A549 (cell line): ENCODE measurements around the gene TMEM151A. TPM values are rescaled to one million over a fixed set of nuclear protein-coding genes. Genes with fewer than 3 reads are reported as not detected.

Source experiments
- ATAC-seq, 2 experiments: fragments of 200-7000 bp in 1 of 2; fragments of >200 bp in 1 of 2; cut with Nextera tagmentation in 1 of 2; cut with Tn5 transposase in 1 of 2; 3 replicates each; pipeline versions ENCODE4 v1.8.0 to v1.9.1; 2018 to 2020; ENCODE audit warnings: mild to moderate bottlenecking in 1 of 2, moderate library complexity in 1 of 2
- CTCF ChIA-PET: fragments of 300-600 bp; sonication (Branson Sonifier 250); formaldehyde crosslinking; extraction: SDS; loops from one replicate; lab custom pipeline; 2021; ENCODE audit warnings: antibody characterized with exemption, inconsistent platforms; lab: Yijun Ruan, JAX
- POLR2A ChIA-PET: fragments of 350-600 bp; formaldehyde crosslinking; extraction: SDS; loops from one replicate; lab custom pipeline; 2021; ENCODE audit warnings: antibody characterized with exemption, inconsistent platforms; lab: Yijun Ruan, JAX
- DNase-seq, 2 experiments: peaks; one replicate each; pipeline versions ENCODE4 v3.0.0 to v3.0.0-alpha.2; 2011 to 2016; ENCODE audit warnings: low read depth in 1 of 2, low spot score in 1 of 2
- FAIRE-seq: peaks from 2 replicates; lab custom pipeline; 2011; peaks lifted over from hg19 to GRCh38; lab: Jason Lieb, UNC
- H3K27ac ChIP-seq, 2 experiments: fragments of >200 bp; sonication (Bioruptor Twin); formaldehyde crosslinking; 3 replicates each; pipeline ENCODE4 v1.5.1; 2016 to 2017
- H3K4me1 ChIP-seq: fragments of >200 bp; sonication (Bioruptor Twin); formaldehyde crosslinking; 3 replicates; pipeline ENCODE4 v1.6.1; 2016
- H3K4me2 ChIP-seq: fragments of >200 bp; sonication (Bioruptor Twin); formaldehyde crosslinking; 3 replicates; pipeline ENCODE4 v1.6.1; 2016
- H3K4me3 ChIP-seq: fragments of >200 bp; sonication (Bioruptor Twin); formaldehyde crosslinking; 3 replicates; pipeline ENCODE4 v1.5.1; 2016
- H3K9me3 ChIP-seq: fragments of >200 bp; sonication (Bioruptor Twin); formaldehyde crosslinking; 3 replicates; pipeline ENCODE4 v1.6.1; 2016
- CBX2 ChIP-seq: fragments of 200-600 bp; sonication (generic); IDR thresholded peaks from 2 replicates; pipeline ENCODE4 v1.6.1; 2016; ENCODE audit warnings: low read depth, mild to moderate bottlenecking, borderline replicate concordance
- CEBPB ChIP-seq, 2 experiments: fragments of >200 bp in 1 of 2; sonication (Bioruptor Twin) in 1 of 2; formaldehyde crosslinking in 1 of 2; IDR thresholded peaks; 2 replicates each; pipeline ENCODE4 v1.6.1; 2012 to 2016
- CHD2 ChIP-seq: fragments of 150-350 bp; IDR thresholded peaks from 2 replicates; pipeline ENCODE4 v1.6.1; 2014; ENCODE audit warnings: low read length; ENCODE audit not compliant: partially characterized antibody
- CHD4 ChIP-seq: fragments of 200-600 bp; sonication (generic); IDR thresholded peaks from 2 replicates; pipeline ENCODE4 v1.6.1; 2016; ENCODE audit warnings: antibody characterized with exemption, mild to moderate bottlenecking, borderline replicate concordance
- EHMT2 ChIP-seq: fragments of 200-600 bp; sonication (generic); IDR thresholded peaks from 2 replicates; pipeline ENCODE4 v1.6.1; 2016; ENCODE audit warnings: antibody characterized with exemption, low read depth, mild to moderate bottlenecking, moderate library complexity
- EP300 ChIP-seq, 2 experiments: fragments of >200 bp; sonication (Bioruptor Twin); formaldehyde crosslinking; IDR thresholded peaks; 2 replicates in 1 of 2; 3 replicates in 1 of 2; pipeline ENCODE4 v1.6.1; 2016 to 2017
- ESRRA ChIP-seq: fragments of 150-350 bp; IDR thresholded peaks from 2 replicates; pipeline ENCODE4 v1.6.1; 2014; ENCODE audit warnings: mild to moderate bottlenecking, low read length, borderline replicate concordance
- FOSL2 ChIP-seq, 2 experiments: fragments of 450-650 bp in 1 of 2; fragments of >200 bp in 1 of 2; sonication (Bioruptor Twin) in 1 of 2; formaldehyde crosslinking; IDR thresholded peaks; 2 replicates each; pipeline versions ENCODE4 v1.5.0 to v1.6.1; 2016 to 2020; ENCODE audit warnings: mild to moderate bottlenecking in 1 of 2, moderate library complexity in 1 of 2
- FOXS1 ChIP-seq: fragments of 250-450 bp; sonication (Bioruptor Pico); IDR thresholded peaks from 2 replicates; pipeline ENCODE4 v1.5.0; 2020; ENCODE audit warnings: mild to moderate bottlenecking, moderate library complexity
- HOXA7 ChIP-seq: fragments of 250-450 bp; sonication (Bioruptor Pico); IDR thresholded peaks from 2 replicates; pipeline ENCODE4 v1.5.0; 2020; ENCODE audit warnings: mild to moderate bottlenecking, moderate library complexity
- JUN ChIP-seq, 2 experiments: fragments of >200 bp; sonication (Bioruptor Twin); formaldehyde crosslinking; IDR thresholded peaks; 2 replicates in 1 of 2; 3 replicates in 1 of 2; pipeline ENCODE4 v1.6.1; 2016 to 2017
- KDM1A ChIP-seq: fragments of 200-600 bp; sonication (generic); IDR thresholded peaks from 2 replicates; pipeline ENCODE4 v1.6.1; 2016; ENCODE audit warnings: low read depth, mild to moderate bottlenecking
- MAZ ChIP-seq: fragments of 150-350 bp; IDR thresholded peaks from 2 replicates; pipeline ENCODE4 v1.6.1; 2014; ENCODE audit warnings: antibody characterized with exemption, low read depth, low read length, borderline replicate concordance
- NFE2L2 ChIP-seq: fragments of 150-350 bp; conservative IDR thresholded peaks from 2 replicates; pipeline ENCODE4 v1.6.1; 2014; ENCODE audit warnings: low read length
- NPAS2 ChIP-seq: fragments of 250-450 bp; sonication (Bioruptor Pico); IDR thresholded peaks from 2 replicates; pipeline ENCODE4 v1.8.0; 2022; ENCODE audit warnings: mild to moderate bottlenecking, moderate library complexity, borderline replicate concordance
- POLR2A ChIP-seq: IDR thresholded peaks from 2 replicates; pipeline ENCODE4 v1.6.1; 2012; ENCODE audit warnings: mild to moderate bottlenecking, low read length
- RARB ChIP-seq: fragments of 250-450 bp; sonication (Bioruptor Pico); IDR thresholded peaks from 2 replicates; pipeline ENCODE4 v1.8.0; 2021; ENCODE audit warnings: mild to moderate bottlenecking, moderate library complexity
- SMC3 ChIP-seq: fragments of >200 bp; sonication (Bioruptor Twin); formaldehyde crosslinking; IDR thresholded peaks from 3 replicates; pipeline ENCODE4 v1.6.1; 2018; ENCODE audit warnings: inconsistent platforms
- ZNF302 ChIP-seq: fragments of 250-450 bp; sonication (Bioruptor Pico); IDR thresholded peaks from 2 replicates; pipeline ENCODE4 v1.9.0; 2021; ENCODE audit warnings: inconsistent platforms, mild to moderate bottlenecking, moderate library complexity
- ZSCAN20 ChIP-seq: fragments of 250-450 bp; sonication (Bioruptor Pico); IDR thresholded peaks from 2 replicates; pipeline ENCODE4 v1.8.0; 2022; ENCODE audit warnings: mild to moderate bottlenecking, moderate library complexity
- WGBS: methylation state at CpG from one replicate; pipeline ENCODE4 v1.1.6; 2017; ENCODE audit errors: missing lambda C conversion rate; 5-methylcytosine and 5-hydroxymethylcytosine counted together
- polyA plus RNA-seq, 4 experiments: library from polyadenylated mRNA; depleted of rRNA in 3 of 4; stranded (reverse); fragments of >200 nt; fragmentation: RNase III in 1 of 4; extraction: RNeasy Plus Mini Kit Qiagen cat#74134 plus additional on column Dnase treatment in 1 of 4; gene quantifications; 2 replicates in 3 of 4; 3 replicates in 1 of 4; pipeline ENCODE4 v1.2.3, GENCODE V29; 2011 to 2017
- TF ChIP-seq, protein P1 (sequence below): fragments of 150-350 bp; IDR thresholded peaks from 2 replicates; pipeline ENCODE4 v1.6.1; 2014; ENCODE audit warnings: low read depth, mild to moderate bottlenecking, low read length
- TF ChIP-seq, protein P2 (sequence below): fragments of 250-450 bp; sonication (Bioruptor Pico); IDR thresholded peaks from 2 replicates; pipeline ENCODE4 v1.5.0; 2020; ENCODE audit warnings: low read depth, mild to moderate bottlenecking, moderate library complexity
- TF ChIP-seq, protein P3 (sequence below): fragments of >200 bp; sonication (Bioruptor Twin); formaldehyde crosslinking; IDR thresholded peaks from 3 replicates; pipeline ENCODE4 v1.6.1; 2016

TMEM151A gene
- polyA plus RNA-seq, 2 of the 4 experiments (the other 2 are of a cell fraction), result 0.44 to 1.8 TPM

DNA sequence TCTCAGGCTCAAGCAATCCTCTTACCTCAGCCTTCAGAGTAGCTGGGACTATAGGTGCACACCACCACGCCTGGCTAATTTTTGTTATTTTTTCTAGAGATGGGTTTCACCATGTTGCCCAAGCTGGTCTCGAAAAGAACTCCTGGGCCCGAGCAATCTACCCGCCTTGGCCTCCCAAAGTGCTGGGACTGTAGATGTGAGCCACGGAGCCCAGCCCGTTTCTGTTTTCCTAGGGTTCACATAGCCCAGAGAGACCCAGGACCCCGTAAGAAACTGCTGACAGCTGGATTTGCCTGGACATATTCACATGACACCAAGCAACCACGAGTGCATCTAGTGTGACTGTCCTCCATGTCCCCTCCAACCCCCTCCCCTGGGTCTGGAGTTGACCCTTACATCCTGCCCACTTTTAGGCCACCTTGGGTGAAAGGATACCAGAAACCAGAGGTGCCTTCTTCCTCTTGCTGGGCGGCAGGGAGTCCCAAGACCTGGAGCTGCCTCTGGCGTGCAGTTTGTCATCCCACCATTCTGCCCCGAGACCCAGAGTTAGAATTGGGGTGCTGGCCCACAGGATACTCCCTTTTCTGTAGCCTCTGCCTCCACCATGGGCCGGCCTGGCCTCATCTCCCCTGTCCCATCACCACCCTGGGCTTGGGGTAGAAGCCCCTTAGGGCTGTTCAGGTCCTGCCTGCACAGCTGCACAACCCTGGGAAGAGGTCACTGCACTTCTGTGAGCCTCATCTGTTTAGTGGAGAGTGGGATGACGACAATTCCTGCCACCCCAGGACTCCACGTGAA is 48.2 kb downstream of the TMEM151A start:
- H3K9me3 ChIP-seq, result no peaks in the 10 kb centered on the region
- CTCF ChIA-PET, result interaction anchor here (0.9 to 4.2 kb wide), 10 partner anchors 10 to 118 kb away, joined by 3 to 44 read pairs (median 4); partner anchors contain the start of gene TMEM151A
- no peak overlapping the region for H3K27ac ChIP-seq
- WGBS, result 84% methylated on average over 13 of the region's 14 CpGs
- H3K4me3 ChIP-seq, result no peak overlapping the region
- TF ChIP-seq MAZ, result no peak
- no peak for TF ChIP-seq EP300 (IDR thresholded peaks at IDR 0.05)
- TF ChIP-seq NPAS2 (CRISPR knock-in tag), result no peak
- TF ChIP-seq, protein P1, sequence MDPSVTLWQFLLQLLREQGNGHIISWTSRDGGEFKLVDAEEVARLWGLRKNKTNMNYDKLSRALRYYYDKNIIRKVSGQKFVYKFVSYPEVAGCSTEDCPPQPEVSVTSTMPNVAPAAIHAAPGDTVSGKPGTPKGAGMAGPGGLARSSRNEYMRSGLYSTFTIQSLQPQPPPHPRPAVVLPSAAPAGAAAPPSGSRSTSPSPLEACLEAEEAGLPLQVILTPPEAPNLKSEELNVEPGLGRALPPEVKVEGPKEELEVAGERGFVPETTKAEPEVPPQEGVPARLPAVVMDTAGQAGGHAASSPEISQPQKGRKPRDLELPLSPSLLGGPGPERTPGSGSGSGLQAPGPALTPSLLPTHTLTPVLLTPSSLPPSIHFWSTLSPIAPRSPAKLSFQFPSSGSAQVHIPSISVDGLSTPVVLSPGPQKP, result no peak
- TF ChIP-seq SMC3, result no peak
- TF ChIP-seq FOXS1, result no peak
- no peak for TF ChIP-seq KDM1A
- no peak for TF ChIP-seq CHD4
- TF ChIP-seq CEBPB (IDR thresholded peaks at IDR 0.05), result no peak
- TF ChIP-seq, all 56 proteins: peak for 0
- Histone ChIP-seq H3K4me2 (no peak overlapping the region), H3K4me1 (peaks cover 37% of the 10 kb centered on the region)
- no peak for ATAC-seq
- DNase-seq, result no peak
- FAIRE-seq, result no peak
- POLR2A ChIA-PET, result no interaction called here

DNA sequence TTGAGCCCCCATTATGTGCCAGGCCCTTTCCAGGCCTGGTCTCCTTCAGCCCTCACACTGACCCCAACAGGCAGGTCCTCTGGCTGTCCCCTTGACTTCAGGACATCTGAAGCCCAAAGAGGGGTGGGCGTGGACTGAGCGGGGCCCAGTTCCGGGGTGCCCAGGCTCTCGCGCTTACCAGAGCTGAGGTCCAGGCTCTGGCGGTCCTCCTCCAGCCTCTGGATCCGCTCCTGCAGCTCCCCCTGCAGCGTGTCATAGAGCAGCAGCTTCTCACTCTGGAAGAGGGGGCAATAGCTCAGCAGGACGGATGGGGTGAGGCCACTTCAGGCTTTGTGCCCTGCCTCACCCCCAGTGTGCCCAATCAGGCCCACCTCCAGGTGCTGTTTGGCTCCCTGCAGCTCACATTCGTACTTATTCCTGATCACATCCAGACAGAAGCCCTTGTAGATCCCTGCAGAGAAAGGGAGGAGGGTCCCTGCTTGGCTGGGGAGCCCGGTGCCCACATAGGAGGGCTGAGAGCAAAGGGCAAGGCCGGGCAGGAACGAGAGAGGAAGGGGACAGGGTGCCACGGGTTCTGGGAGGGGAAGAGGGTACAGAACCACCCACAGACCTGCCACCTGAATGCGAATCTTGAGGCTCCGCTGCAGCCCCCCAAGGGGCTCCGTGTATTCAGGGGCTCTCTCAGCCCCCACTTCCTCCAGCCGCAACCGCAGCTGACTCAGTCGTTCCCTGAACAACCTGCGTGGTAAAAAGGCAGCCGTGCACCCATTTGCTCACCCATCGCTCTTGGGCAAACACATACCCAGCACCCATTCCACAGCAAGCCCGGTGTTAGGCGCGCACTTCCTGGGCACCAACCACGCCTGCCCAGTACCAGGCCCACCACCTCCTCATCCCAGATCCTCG is 49.2 kb downstream of the TMEM151A start:
- Histone ChIP-seq H3K9me3 (no peaks in the 10 kb centered on the region), H3K4me1 (peaks cover 36% of the 10 kb centered on the region), H3K27ac (no peak overlapping the region), H3K4me2 (no peak overlapping the region), H3K4me3 (no peak overlapping the region)
- no peak for ATAC-seq
- TF ChIP-seq RARB (CRISPR knock-in tag) (no peak), CHD4 (no peak), ESRRA (no peak)
- no peak for DNase-seq
- WGBS, result 91% methylated on average over 24 of the region's 28 CpGs
- ChIA-PET CTCF (interaction anchor here (1.0 to 7.9 kb wide), 9 partner anchors 11 to 119 kb away, joined by 3 to 57 read pairs (median 4); no protein-coding TSS in a partner anchor), POLR2A (interaction anchor here (1.0 kb wide), 1 partner anchor 28 kb away, joined by 3 read pairs; no protein-coding TSS in a partner anchor)
- FAIRE-seq, result no peak

DNA sequence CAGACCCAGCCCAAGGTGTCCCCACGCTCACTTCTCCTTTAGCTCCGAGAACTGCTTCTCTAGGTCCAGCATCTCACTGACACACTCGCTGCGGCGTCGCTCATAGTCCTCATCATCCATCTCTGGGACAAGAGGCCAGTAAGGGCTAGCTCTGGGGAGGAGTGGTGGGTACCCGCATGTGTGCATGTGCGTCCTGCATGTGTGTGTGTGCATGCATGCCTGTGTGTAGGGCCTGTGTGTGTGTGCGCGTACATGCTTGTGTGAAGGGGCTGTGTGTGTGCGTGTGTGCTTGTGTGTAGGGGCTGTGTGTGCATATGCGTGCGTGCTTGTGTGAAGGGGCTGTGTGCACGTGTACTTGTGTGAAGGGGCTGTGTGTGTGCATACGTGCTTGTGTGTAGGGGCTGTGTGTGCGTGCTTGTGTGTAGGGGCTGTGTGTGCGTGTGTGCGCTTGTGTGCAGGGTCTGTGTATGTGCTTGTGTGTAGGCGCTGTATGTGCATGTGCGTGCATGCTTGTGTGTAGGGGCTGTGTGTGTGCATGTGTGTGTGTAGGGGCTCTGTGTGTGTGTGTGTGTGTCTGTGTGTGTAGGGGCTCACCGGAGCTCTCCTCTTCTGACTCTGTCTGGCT is 49.9 kb downstream of the TMEM151A start:
- peaks cover 41% of the 10 kb centered on the region for H3K4me1 ChIP-seq
- POLR2A ChIA-PET, result no interaction called here
- 96% methylated on average over 19 of the region's 21 CpGs for WGBS

More for the DNA sequence above, 49.9 kb downstream of the TMEM151A start:
- Histone ChIP-seq H3K4me2 (no peak overlapping the region), H3K4me3 (no peak overlapping the region), H3K9me3 (no peaks in the 10 kb centered on the region), H3K27ac (no peak overlapping the region)
- ATAC-seq, result no peak
- no peak for DNase-seq
- TF ChIP-seq FOXS1 (no peak), CHD2 (no peak), EHMT2 (no peak), NFE2L2 (no peak), JUN (IDR thresholded peaks at IDR 0.05) (no peak), FOSL2 (IDR thresholded peaks at IDR 0.05) (no peak), FOSL2 (CRISPR knock-in tag; IDR thresholded peaks at IDR 0.05) (no peak), ZSCAN20 (no peak), HOXA7 (CRISPR knock-in tag) (no peak), CBX2 (no peak), POLR2A (no peak), EP300 (IDR thresholded peaks at IDR 0.05) (no peak), ZNF302 (no peak)
- TF ChIP-seq, protein P2, sequence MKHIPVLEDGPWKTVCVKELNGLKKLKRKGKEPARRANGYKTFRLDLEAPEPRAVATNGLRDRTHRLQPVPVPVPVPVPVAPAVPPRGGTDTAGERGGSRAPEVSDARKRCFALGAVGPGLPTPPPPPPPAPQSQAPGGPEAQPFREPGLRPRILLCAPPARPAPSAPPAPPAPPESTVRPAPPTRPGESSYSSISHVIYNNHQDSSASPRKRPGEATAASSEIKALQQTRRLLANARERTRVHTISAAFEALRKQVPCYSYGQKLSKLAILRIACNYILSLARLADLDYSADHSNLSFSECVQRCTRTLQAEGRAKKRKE, result no peak
- TF ChIP-seq, protein P3, sequence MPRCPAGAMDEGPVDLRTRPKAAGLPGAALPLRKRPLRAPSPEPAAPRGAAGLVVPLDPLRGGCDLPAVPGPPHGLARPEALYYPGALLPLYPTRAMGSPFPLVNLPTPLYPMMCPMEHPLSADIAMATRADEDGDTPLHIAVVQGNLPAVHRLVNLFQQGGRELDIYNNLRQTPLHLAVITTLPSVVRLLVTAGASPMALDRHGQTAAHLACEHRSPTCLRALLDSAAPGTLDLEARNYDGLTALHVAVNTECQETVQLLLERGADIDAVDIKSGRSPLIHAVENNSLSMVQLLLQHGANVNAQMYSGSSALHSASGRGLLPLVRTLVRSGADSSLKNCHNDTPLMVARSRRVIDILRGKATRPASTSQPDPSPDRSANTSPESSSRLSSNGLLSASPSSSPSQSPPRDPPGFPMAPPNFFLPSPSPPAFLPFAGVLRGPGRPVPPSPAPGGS, result no peak
- TF ChIP-seq, all 56 proteins: peak for 0
- FAIRE-seq, result no peak
- CTCF ChIA-PET, result interaction anchor here (1.3 to 7.9 kb wide), 6 partner anchors 10 to 48 kb away, joined by 3 to 57 read pairs (median 4); no protein-coding TSS in a partner anchor
